ENCODE data around the gene RBM4B. TPM values are rescaled to one million over a fixed set of nuclear protein-coding genes. Genes with fewer than 3 reads are reported as not detected.
A peak's percentile ranks its signal among the peaks of the same experiment; 100 is the strongest.

RBM4B gene
- total RNA-seq, 1 donor from 2014 or later: 9.5 TPM

DNA sequence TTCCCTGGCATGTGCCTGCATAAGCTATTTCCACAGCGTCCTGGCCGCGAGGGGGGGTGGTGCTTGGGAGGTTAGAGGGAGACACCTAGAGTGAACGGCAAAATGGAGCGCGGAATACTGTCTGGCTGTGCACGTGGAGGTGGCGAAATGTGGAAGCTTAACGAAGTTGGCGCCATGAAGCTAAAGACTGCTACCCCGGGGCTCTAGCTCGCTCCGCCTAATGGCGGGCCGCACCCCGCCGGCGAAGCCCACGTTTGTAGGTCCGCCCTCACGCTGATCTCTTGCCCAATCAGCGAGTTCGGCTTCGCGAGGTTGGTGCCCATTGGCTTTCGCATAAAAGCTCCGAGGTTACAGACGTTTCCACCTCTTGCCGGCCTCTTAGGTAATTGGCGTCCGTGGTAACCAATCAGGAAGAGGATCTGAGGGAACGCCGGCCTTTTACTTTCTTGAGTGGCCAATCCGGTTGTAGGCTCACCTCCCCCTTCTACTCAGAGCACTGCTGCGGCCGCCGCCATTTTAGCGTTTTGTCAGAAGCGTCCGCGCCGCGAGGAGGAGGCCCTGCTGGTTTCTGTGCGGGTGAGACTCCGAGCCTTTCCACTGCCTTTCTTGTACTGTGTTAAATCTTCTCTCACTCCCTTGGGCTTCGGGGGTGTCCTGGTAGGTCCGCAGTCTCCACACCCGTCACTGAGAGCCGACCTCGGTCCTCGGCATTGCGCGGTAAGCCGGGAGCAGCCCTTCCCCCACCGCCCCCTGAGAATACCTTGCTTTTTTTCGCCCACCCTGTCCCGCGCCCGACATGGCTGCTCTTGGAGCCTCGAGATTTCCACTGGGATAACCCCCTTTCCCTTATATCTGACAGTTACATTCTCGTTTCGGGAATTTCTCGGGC, 39.3 kb downstream of the RBM4B start, which contains the start of gene RBM4:
Gene RBM4, plus strand, starts transcription at position 527 of the 889 bp plus-strand sequence. CDS start 1,009 bp downstream, outside the sequence.
- Histone ChIP-seq H3K9me3 (no peaks in the 10 kb centered on the region), H3K4me1 (peaks cover 43% of the 10 kb centered on the region), H3K27ac (peak within 1 kb of the TSS; percentile 82), H3K27me3 (no peaks in the 10 kb centered on the region), H3K36me3 (peaks cover 40% of the 10 kb centered on the region), H3K4me3 (peak within 1 kb of the TSS; percentile 78)
- DNase-seq: peak; percentile 96
- intact Hi-C loops (cut with DNase I): no loop called here
- TF ChIP-seq, protein P1, sequence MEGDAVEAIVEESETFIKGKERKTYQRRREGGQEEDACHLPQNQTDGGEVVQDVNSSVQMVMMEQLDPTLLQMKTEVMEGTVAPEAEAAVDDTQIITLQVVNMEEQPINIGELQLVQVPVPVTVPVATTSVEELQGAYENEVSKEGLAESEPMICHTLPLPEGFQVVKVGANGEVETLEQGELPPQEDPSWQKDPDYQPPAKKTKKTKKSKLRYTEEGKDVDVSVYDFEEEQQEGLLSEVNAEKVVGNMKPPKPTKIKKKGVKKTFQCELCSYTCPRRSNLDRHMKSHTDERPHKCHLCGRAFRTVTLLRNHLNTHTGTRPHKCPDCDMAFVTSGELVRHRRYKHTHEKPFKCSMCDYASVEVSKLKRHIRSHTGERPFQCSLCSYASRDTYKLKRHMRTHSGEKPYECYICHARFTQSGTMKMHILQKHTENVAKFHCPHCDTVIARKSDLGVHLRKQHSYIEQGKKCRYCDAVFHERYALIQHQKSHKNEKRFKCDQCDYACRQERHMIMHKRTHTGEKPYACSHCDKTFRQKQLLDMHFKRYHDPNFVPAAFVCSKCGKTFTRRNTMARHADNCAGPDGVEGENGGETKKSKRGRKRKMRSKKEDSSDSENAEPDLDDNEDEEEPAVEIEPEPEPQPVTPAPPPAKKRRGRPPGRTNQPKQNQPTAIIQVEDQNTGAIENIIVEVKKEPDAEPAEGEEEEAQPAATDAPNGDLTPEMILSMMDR (IDR thresholded peaks at IDR 0.05): no peak
- ATAC-seq: peak; percentile 98

- H3K4me3 ChIP-seq: peak overlapping the region; percentile 78
- ATAC-seq (no peak), DNase-seq (no peak)
- H3K4me1 ChIP-seq: peaks cover 35% of the 10 kb centered on the region
- peak overlapping the region; percentile 53 for H3K27ac ChIP-seq
- TF ChIP-seq, protein P1 (IDR thresholded peaks at IDR 0.05): no peak
- no peaks in the 10 kb centered on the region for H3K27me3 ChIP-seq
- intact Hi-C loops (cut with DNase I): no loop called here
- no peaks in the 10 kb centered on the region for H3K9me3 ChIP-seq
- peaks cover 33% of the 10 kb centered on the region for H3K36me3 ChIP-seq
Measured at GRCh38 chr11:66637557-66638176, 40.0 kb downstream of the RBM4B start.

GRCh38 chr11:66636411-66636810, 41.3 kb downstream of the RBM4B start:
- H3K4me1 ChIP-seq: peaks cover 25% of the 10 kb centered on the region
- intact Hi-C loops (cut with DNase I): no loop called here
- H3K9me3 ChIP-seq: no peaks in the 10 kb centered on the region
- no peaks in the 10 kb centered on the region for H3K27me3 ChIP-seq
- H3K27ac ChIP-seq: no peak overlapping the region
- ATAC-seq (no peak), DNase-seq (no peak)
- H3K36me3 ChIP-seq: peaks cover 22% of the 10 kb centered on the region
- no peak overlapping the region for H3K4me3 ChIP-seq
- TF ChIP-seq, protein P1 (IDR thresholded peaks at IDR 0.05): no peak

GRCh38 chr11:66632952-66633351, 44.7 kb downstream of the RBM4B start:
- DNase-seq (no peak), ATAC-seq (no peak)
- TF ChIP-seq, protein P1 (IDR thresholded peaks at IDR 0.05): no peak
- peaks cover 8% of the 10 kb centered on the region for H3K4me1 ChIP-seq
- intact Hi-C loops (cut with DNase I): no loop called here
- H3K9me3 ChIP-seq: no peaks in the 10 kb centered on the region
- H3K36me3 ChIP-seq: peaks cover 35% of the 10 kb centered on the region
- no peak overlapping the region for H3K4me3 ChIP-seq
- H3K27ac ChIP-seq: no peak overlapping the region
- no peaks in the 10 kb centered on the region for H3K27me3 ChIP-seq

DNA sequence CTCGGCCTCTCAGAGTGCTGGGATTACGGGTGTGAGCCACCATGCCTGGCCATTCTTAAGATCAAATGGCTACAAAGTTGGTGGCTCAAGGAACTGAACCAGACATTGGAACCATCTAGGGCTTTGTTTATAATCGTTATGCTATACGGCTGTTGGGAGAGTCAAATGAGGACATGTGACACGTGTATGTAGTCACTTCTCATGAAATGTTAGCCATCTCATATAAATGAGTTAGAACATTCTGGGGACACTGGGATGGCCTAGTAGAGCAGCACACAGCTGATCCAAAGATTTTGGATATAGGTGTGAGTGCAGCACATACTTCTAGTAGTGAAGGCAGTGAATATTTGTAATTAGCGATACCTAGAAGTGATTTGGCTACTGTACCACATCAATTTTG, 45.8 kb downstream of the RBM4B start:
- Histone ChIP-seq H3K36me3 (peaks cover 45% of the 10 kb centered on the region), H3K27ac (no peak overlapping the region), H3K4me3 (no peak overlapping the region), H3K9me3 (no peaks in the 10 kb centered on the region), H3K4me1 (peaks cover 2% of the 10 kb centered on the region), H3K27me3 (no peaks in the 10 kb centered on the region)
- no peak for ATAC-seq
- intact Hi-C loops (cut with DNase I): no loop called here
- TF ChIP-seq, protein P1 (IDR thresholded peaks at IDR 0.05): no peak
- no peak for DNase-seq

Data from upper lobe of right lung (tissue), 1 donor.